ENCODE results near the gene CALM1. TPM values are rescaled to one million over a fixed set of nuclear protein-coding genes. Genes with fewer than 3 reads are reported as not detected.

CALM1 gene
- total RNA-seq, 1 donor from 2014 or later, result 260 TPM

DNA sequence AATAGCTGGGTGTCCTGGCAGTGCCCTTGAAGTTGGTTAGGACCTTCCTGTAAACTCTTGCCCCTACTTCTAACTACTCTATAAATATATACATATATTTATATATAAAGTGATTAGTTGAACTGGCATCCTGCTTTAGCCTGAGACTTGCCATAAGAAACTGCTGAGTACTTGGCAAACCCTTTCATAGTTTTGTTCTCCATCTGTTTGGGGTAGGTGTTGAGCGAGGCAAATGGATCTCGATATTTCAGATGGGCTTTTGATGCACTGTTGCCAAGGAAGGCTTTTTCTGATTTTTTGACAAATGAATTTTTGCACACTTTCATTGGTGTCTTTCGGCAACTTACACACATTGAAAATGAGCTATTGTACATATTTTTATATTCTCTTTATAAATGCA lies 10.4 kb downstream of the CALM1 start:
- Histone ChIP-seq H3K36me3 (peaks cover 0 to 43% of the 10 kb centered on the region in 2 donors), H3K27ac (no peak overlapping the region), H3K4me3 (no peak overlapping the region), H3K27me3 (no peaks in the 10 kb centered on the region), H3K4me1 (peaks cover 34% of the 10 kb centered on the region), H3K9me3 (no peaks in the 10 kb centered on the region)
- DNase-seq (ENCODE audit: extremely low spot score in 2 of 2), result no peak
- intact Hi-C loops (cut with DNase I), result loop anchor here (10.0 kb wide), 2 partner anchors 108 to 348 kb away; no protein-coding TSS in a partner anchor
- TF ChIP-seq, protein P1, sequence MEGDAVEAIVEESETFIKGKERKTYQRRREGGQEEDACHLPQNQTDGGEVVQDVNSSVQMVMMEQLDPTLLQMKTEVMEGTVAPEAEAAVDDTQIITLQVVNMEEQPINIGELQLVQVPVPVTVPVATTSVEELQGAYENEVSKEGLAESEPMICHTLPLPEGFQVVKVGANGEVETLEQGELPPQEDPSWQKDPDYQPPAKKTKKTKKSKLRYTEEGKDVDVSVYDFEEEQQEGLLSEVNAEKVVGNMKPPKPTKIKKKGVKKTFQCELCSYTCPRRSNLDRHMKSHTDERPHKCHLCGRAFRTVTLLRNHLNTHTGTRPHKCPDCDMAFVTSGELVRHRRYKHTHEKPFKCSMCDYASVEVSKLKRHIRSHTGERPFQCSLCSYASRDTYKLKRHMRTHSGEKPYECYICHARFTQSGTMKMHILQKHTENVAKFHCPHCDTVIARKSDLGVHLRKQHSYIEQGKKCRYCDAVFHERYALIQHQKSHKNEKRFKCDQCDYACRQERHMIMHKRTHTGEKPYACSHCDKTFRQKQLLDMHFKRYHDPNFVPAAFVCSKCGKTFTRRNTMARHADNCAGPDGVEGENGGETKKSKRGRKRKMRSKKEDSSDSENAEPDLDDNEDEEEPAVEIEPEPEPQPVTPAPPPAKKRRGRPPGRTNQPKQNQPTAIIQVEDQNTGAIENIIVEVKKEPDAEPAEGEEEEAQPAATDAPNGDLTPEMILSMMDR (IDR thresholded peaks at IDR 0.05), result no peak
- TF ChIP-seq POLR2A (IDR thresholded peaks at IDR 0.05) (no peak), POLR2AphosphoS5 (IDR thresholded peaks at IDR 0.05; ENCODE audit: insufficient read depth in 1 of 2, low read depth in 1 of 2) (no peak)

GRCh38 chr14:90408713-90409112 lies 11.9 kb downstream of the CALM1 start:
- Histone ChIP-seq H3K27ac (peak overlapping the region; percentile 47), H3K4me1 (peaks cover 28% of the 10 kb centered on the region), H3K27me3 (no peaks in the 10 kb centered on the region), H3K9me3 (no peaks in the 10 kb centered on the region), H3K4me3 (no peak overlapping the region), H3K36me3 (peaks cover 0 to 29% of the 10 kb centered on the region in 2 donors)
- intact Hi-C loops (cut with DNase I), result loop anchor here (10.0 kb wide), 2 partner anchors 106 to 346 kb away; no protein-coding TSS in a partner anchor
- DNase-seq (ENCODE audit: extremely low spot score in 2 of 2), result no peak
- TF ChIP-seq POLR2AphosphoS5 (IDR thresholded peaks at IDR 0.05; ENCODE audit: insufficient read depth in 1 of 2, low read depth in 1 of 2) (no peak), POLR2A (IDR thresholded peaks at IDR 0.05) (no peak)
- TF ChIP-seq, protein P1 (IDR thresholded peaks at IDR 0.05), result no peak

DNA sequence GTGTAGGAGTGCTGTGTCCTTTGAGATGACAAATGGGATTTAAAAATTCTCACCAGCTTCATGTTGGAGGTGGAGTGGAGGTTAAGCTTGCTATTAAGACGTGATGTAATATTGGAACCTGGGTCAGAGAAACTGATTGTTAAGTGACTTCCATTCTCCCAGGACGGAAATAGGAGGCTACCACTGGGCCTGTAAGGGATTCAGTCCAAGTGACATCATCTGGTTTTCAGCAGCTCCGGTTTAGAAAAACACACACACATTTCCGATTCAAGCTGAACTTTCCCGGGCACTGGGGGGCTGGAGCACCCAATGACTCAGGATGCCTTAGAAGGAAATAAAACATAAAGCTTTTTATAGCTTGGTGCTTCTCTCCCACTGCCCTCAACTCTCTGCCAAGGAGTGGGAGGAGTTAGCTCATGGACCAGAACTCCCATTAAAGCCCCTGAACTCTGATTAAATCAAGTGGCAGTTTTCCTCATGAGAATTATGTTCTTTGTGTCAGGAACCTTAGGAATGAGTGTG lies 12.4 kb downstream of the CALM1 start:
- H3K4me1 ChIP-seq, result peaks cover 28% of the 10 kb centered on the region
- H3K9me3 ChIP-seq, result no peaks in the 10 kb centered on the region
- H3K27me3 ChIP-seq, result no peaks in the 10 kb centered on the region
- peaks cover 0 to 23% of the 10 kb centered on the region in 2 donors for H3K36me3 ChIP-seq
- no peak for DNase-seq (ENCODE audit: extremely low spot score in 2 of 2)
- intact Hi-C loops (cut with DNase I), result loop anchor here (10.0 kb wide), 2 partner anchors 106 to 346 kb away; no protein-coding TSS in a partner anchor
- no peak for TF ChIP-seq POLR2A (IDR thresholded peaks at IDR 0.05)
- TF ChIP-seq POLR2AphosphoS5 (IDR thresholded peaks at IDR 0.05; ENCODE audit: insufficient read depth in 1 of 2, low read depth in 1 of 2), result peak in 1 of 2 donors; percentile 83
- peak overlapping the region; percentile 47 for H3K27ac ChIP-seq
- H3K4me3 ChIP-seq, result no peak overlapping the region

DNA sequence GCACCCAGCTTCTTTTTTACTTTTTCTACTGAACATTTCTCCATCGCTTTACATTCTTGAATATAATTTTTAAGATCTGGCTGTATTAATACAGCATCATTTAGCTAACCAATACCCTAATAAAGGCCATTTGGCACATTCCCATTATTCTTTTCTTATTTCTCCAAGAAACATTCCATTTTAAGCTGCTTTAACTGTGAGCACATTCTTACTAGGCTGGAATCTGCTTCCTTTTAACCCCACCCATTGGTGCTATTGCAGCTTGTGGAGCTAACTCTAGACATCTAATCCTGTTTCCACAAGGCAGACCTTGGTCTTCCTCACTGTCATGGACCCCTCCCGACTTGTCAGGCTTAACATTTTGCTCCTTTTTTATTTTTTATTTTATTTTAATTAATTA lies 15.2 kb downstream of the CALM1 start:
- Histone ChIP-seq H3K27me3 (no peaks in the 10 kb centered on the region), H3K27ac (no peak overlapping the region), H3K9me3 (no peaks in the 10 kb centered on the region), H3K4me1 (peaks cover 22% of the 10 kb centered on the region), H3K4me3 (no peak overlapping the region), H3K36me3 (peaks cover 0 to 4% of the 10 kb centered on the region in 2 donors)
- DNase-seq (ENCODE audit: extremely low spot score in 2 of 2), result no peak
- TF ChIP-seq POLR2AphosphoS5 (IDR thresholded peaks at IDR 0.05; ENCODE audit: insufficient read depth in 1 of 2, low read depth in 1 of 2) (no peak), POLR2A (IDR thresholded peaks at IDR 0.05) (no peak)
- TF ChIP-seq, protein P1 (IDR thresholded peaks at IDR 0.05), result no peak
- intact Hi-C loops (cut with DNase I), result no loop called here

DNA sequence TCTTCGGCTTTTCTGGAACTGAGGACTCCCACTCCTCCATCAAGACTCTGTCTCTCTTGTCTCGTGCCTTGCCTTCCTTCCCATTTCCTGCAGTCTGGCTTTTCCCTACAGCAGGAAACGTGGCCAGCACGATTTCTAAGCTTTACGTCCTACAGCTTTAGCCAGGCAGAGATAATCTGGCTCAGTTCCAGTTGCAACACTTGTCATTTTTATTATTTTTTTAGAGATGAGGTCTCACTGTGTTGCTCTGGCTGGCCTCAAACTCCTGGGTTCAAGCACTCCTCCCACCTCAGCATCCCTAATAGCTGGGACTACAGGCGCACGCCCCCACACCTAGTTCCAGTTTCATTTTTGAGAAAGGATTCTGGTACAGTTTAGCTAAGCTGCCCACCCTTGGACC lies 19.9 kb downstream of the CALM1 start:
- intact Hi-C loops (cut with DNase I), result no loop called here
- DNase-seq (ENCODE audit: extremely low spot score in 2 of 2), result peak in 1 of 2 donors; percentile 54
- no peaks in the 10 kb centered on the region for H3K36me3 ChIP-seq
- no peak overlapping the region for H3K4me3 ChIP-seq
- H3K27me3 ChIP-seq, result no peaks in the 10 kb centered on the region
- H3K9me3 ChIP-seq, result no peaks in the 10 kb centered on the region
- no peak overlapping the region for H3K27ac ChIP-seq
- H3K4me1 ChIP-seq, result peaks cover 10% of the 10 kb centered on the region
- no peak for TF ChIP-seq POLR2AphosphoS5 (IDR thresholded peaks at IDR 0.05; ENCODE audit: insufficient read depth in 1 of 2, low read depth in 1 of 2)
- TF ChIP-seq, protein P1 (IDR thresholded peaks at IDR 0.05), result no peak
- TF ChIP-seq POLR2A (IDR thresholded peaks at IDR 0.05), result no peak
